ENCODE results near the gene RAB3D.

DNA sequence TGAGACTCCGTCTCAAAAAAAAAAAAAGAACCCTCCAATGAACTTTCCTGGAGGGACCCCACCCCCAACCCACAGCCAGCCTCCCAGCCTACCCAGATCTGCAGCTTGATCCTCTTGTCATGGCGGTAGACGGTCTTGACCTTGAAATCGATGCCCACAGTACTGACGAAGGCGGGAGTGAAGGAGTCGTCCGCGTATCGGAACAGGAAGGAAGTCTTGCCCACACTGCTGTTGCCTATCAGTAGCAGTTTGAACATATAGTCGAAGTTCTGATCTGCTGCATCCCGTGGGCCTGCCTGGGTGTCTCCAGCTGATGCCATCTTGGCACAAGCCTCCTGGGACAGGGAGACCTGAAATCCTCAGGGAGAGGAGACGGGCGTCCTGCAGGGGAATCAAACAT lies 2.4 kb downstream of the RAB3D start:
- TF ChIP-seq POLR2A (IDR thresholded peaks at IDR 0.05; ENCODE audit: low read depth, low read length): no peak
- TF ChIP-seq TAF1 (IDR thresholded peaks at IDR 0.05; ENCODE audit: borderline replicate concordance, low read depth, low read length): no peak

Data from GM12892 (cell line).